HEK293 (cell line): ENCODE measurements around the gene SEMA7A.

Experiments
- CTCF ChIA-PET: fragments of 350-600 bp; formaldehyde crosslinking; extraction: SDS; loops from one replicate; lab custom pipeline; 2021; ENCODE audit warnings: antibody characterized with exemption; lab: Yijun Ruan, JAX
- POLR2A ChIA-PET: fragments of 300-600 bp; formaldehyde crosslinking; extraction: SDS; loops from one replicate; lab custom pipeline; 2020; ENCODE audit warnings: antibody characterized with exemption, inconsistent platforms; lab: Yijun Ruan, JAX
- H3K27ac ChIP-seq: fragments of 200-500 bp; sonication (Bioruptor generic); 2 replicates; pipeline ENCODE4 v1.5.1; 2014; ENCODE audit warnings: low read depth, low read length, control low read depth, inconsistent platforms; ENCODE audit errors: extremely low read depth
- H3K36me3 ChIP-seq, 2 experiments: fragments of 200-500 bp in 1 of 2; sonication (Bioruptor generic) in 1 of 2; 1 replicate in 1 of 2; 2 replicates in 1 of 2; pipeline ENCODE4 v1.5.1; 2014 to 2017; ENCODE audit warnings: inconsistent platforms in 2 of 2, low read length in 2 of 2; ENCODE audit not compliant: control insufficient read depth in 2 of 2, insufficient read depth in 1 of 2
- H3K4me1 ChIP-seq: fragments of 200-500 bp; sonication (Bioruptor generic); 2 replicates; pipeline ENCODE4 v1.5.1; 2014; ENCODE audit warnings: mild to moderate bottlenecking, low read length, inconsistent platforms; ENCODE audit not compliant: control insufficient read depth, insufficient read depth
- H3K4me3 ChIP-seq: 2 replicates; pipeline ENCODE4 v1.5.1; 2011; ENCODE audit warnings: low read depth, mild to moderate bottlenecking, control low read depth, low read length, moderate library complexity
- H3K9me3 ChIP-seq: fragments of 200-500 bp; sonication (Bioruptor generic); 2 replicates; pipeline ENCODE4 v1.5.1; 2014; ENCODE audit warnings: low read depth, low read length, inconsistent platforms; ENCODE audit not compliant: control insufficient read depth, insufficient read depth
- EGR2 ChIP-seq: fragments of 450-650 bp; formaldehyde crosslinking; IDR thresholded peaks from 2 replicates; pipeline ENCODE4 v1.5.1; 2016; ENCODE audit warnings: low read depth, missing biosample characterization, missing genetic modification characterization
- FEZF1 ChIP-seq: fragments of 450-650 bp; formaldehyde crosslinking; IDR thresholded peaks from 2 replicates; pipeline ENCODE4 v1.5.1; 2016; ENCODE audit warnings: missing biosample characterization, missing genetic modification characterization
- MEIS1 ChIP-seq: sonication (generic); formaldehyde crosslinking; IDR thresholded peaks from 2 replicates; pipeline ENCODE4 v1.8.1; 2022; ENCODE audit warnings: missing genetic modification reagents, mild to moderate bottlenecking, borderline replicate concordance
- ZBTB6 ChIP-seq: fragments of 450-650 bp; formaldehyde crosslinking; IDR thresholded peaks from 2 replicates; pipeline ENCODE4 v1.5.1; 2017; ENCODE audit warnings: missing biosample characterization, missing genetic modification characterization
- ZFHX2 ChIP-seq: fragments of 450-650 bp; formaldehyde crosslinking; conservative IDR thresholded peaks from 2 replicates; pipeline ENCODE4 v1.5.1; 2016; ENCODE audit warnings: missing biosample characterization, missing genetic modification characterization
- ZFP69B ChIP-seq: fragments of 450-650 bp; formaldehyde crosslinking; IDR thresholded peaks from 2 replicates; pipeline ENCODE4 v1.5.1; 2016; ENCODE audit warnings: missing biosample characterization, missing genetic modification characterization
- ZIC2 ChIP-seq: fragments of 450-650 bp; formaldehyde crosslinking; IDR thresholded peaks from 2 replicates; pipeline ENCODE4 v1.5.1; 2016; ENCODE audit warnings: missing biosample characterization, missing genetic modification characterization
- ZNF23 ChIP-seq: fragments of 450-650 bp; formaldehyde crosslinking; IDR thresholded peaks from 2 replicates; pipeline ENCODE4 v1.5.1; 2016; ENCODE audit warnings: missing biosample characterization, missing genetic modification characterization, borderline replicate concordance
- ZNF274 ChIP-seq, 2 experiments: fragments of 200-500 bp in 1 of 2; fragments of 450-650 bp in 1 of 2; sonication (Bioruptor generic) in 1 of 2; formaldehyde crosslinking in 1 of 2; IDR thresholded peaks; 2 replicates each; pipeline versions ENCODE4 v1.5.1 to v1.6.1; 2014 to 2016; ENCODE audit warnings: borderline replicate concordance in 1 of 2, inconsistent platforms in 1 of 2, low read length in 1 of 2, missing biosample characterization in 1 of 2, missing genetic modification characterization in 1 of 2
- ZNF391 ChIP-seq: fragments of 450-650 bp; formaldehyde crosslinking; IDR thresholded peaks from 2 replicates; pipeline ENCODE4 v1.5.1; 2016; ENCODE audit warnings: low read depth, missing biosample characterization, missing genetic modification characterization, borderline replicate concordance
- ZNF423 ChIP-seq: fragments of 450-650 bp; formaldehyde crosslinking; IDR thresholded peaks from 2 replicates; pipeline ENCODE4 v1.5.1; 2016; ENCODE audit warnings: missing biosample characterization, missing genetic modification characterization
- ZNF555 ChIP-seq: fragments of 450-650 bp; formaldehyde crosslinking; conservative IDR thresholded peaks from 2 replicates; pipeline ENCODE4 v1.5.1; 2017; ENCODE audit warnings: missing biosample characterization, mild to moderate bottlenecking, missing genetic modification characterization, inconsistent platforms
- ZNF623 ChIP-seq: fragments of 450-650 bp; formaldehyde crosslinking; IDR thresholded peaks from 2 replicates; pipeline ENCODE4 v1.5.1; 2016; ENCODE audit warnings: missing biosample characterization, missing genetic modification characterization
- ZNF654 ChIP-seq: fragments of 450-650 bp; formaldehyde crosslinking; IDR thresholded peaks from 2 replicates; pipeline ENCODE4 v1.5.1; 2016; ENCODE audit warnings: low read depth, missing biosample characterization, missing genetic modification characterization
- ZNF660 ChIP-seq: fragments of 450-650 bp; IDR thresholded peaks from 2 replicates; pipeline ENCODE4 v1.5.1; 2018; ENCODE audit warnings: missing biosample characterization, mild to moderate bottlenecking, missing genetic modification characterization
- ZNF701 ChIP-seq: fragments of 450-650 bp; formaldehyde crosslinking; IDR thresholded peaks from 2 replicates; pipeline ENCODE4 v1.5.1; 2016; ENCODE audit warnings: missing biosample characterization, missing genetic modification characterization
- ZNF791 ChIP-seq: fragments of 450-650 bp; formaldehyde crosslinking; IDR thresholded peaks from 2 replicates; pipeline ENCODE4 v1.5.1; 2016; ENCODE audit warnings: missing biosample characterization, missing genetic modification characterization
- ZSCAN16 ChIP-seq: fragments of 450-650 bp; formaldehyde crosslinking; IDR thresholded peaks from 2 replicates; pipeline ENCODE4 v1.5.1; 2016; ENCODE audit warnings: missing biosample characterization, missing genetic modification characterization
- ZXDB ChIP-seq: fragments of 450-650 bp; formaldehyde crosslinking; IDR thresholded peaks from 2 replicates; pipeline ENCODE4 v1.5.1; 2016; ENCODE audit warnings: missing biosample characterization, missing genetic modification characterization
- TF ChIP-seq, protein P1 (sequence below): fragments of 450-650 bp; formaldehyde crosslinking; IDR thresholded peaks from 2 replicates; pipeline ENCODE4 v1.5.1; 2016; ENCODE audit warnings: missing biosample characterization, missing genetic modification characterization
- TF ChIP-seq, protein P2 (sequence below): fragments of 450-650 bp; IDR thresholded peaks from 2 replicates; pipeline ENCODE4 v1.5.1; 2018; ENCODE audit warnings: missing biosample characterization, missing genetic modification characterization

SEMA7A gene

GRCh38 chr15:74403588-74403919 is 30.2 kb downstream of the SEMA7A start:
- ChIA-PET POLR2A (interaction anchor here (1.4 kb wide), 1 partner anchor 19 kb away, joined by 4 read pairs; no protein-coding TSS in a partner anchor), CTCF (interaction anchor here (1.3 kb wide), 1 partner anchor 8 kb away, joined by 3 read pairs; no protein-coding TSS in a partner anchor)
- Histone ChIP-seq H3K27ac (no peak overlapping the region), H3K9me3 (no peaks in the 10 kb centered on the region), H3K4me3 (no peak overlapping the region), H3K4me1 (no peaks in the 10 kb centered on the region), H3K36me3 (no peaks in the 10 kb centered on the region)
- TF ChIP-seq ZNF701 (tag by site-specific recombination) (no peak), ZIC2 (peak; percentile 27; the same call in 1 of the 2 replicates), ZFHX2 (peak; percentile 60), ZNF23 (tag by site-specific recombination) (no peak), EGR2 (tag by site-specific recombination) (peak; percentile 74; the same call in 1 of the 2 replicates)

DNA sequence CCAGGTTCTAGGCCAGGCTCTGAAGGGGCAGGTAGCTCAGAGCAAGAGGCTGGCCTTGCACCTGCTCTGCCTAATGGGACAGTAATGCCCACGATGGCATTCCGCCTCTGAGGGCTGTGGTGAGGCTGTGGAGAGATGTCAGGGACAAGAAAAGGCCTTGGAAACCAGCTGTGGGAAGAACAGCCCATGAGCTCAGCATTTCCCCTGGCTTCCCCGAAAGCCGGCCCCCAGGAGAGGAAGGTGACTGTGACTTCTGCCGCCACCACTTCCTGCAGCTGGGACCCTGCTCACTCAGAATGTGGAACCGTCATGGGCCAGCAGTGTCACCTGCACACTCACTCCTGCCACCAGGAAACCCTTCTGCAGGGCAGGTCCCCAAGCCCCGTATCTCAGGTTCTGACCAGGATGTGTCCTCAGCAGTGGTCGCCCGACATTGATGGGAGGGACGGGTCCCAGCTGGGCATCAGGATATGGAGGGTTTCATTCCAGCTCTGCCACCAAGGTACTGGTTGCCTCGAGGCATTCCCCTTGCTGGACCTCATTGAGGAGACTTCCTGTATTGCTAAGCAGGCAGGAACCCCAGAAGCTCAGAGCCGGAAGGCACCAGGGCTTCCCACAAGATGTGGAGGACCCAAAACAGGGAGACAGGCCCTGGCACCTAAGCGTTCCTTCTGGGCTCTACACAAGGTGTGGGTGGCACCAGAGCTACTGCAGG is 30.7 kb downstream of the SEMA7A start:
- no peak overlapping the region for H3K4me3 ChIP-seq
- H3K36me3 ChIP-seq: no peaks in the 10 kb centered on the region
- H3K27ac ChIP-seq: no peak overlapping the region
- no peaks in the 10 kb centered on the region for H3K9me3 ChIP-seq
- H3K4me1 ChIP-seq: no peaks in the 10 kb centered on the region
- POLR2A ChIA-PET: interaction anchor here (1.4 kb wide), 1 partner anchor 18 kb away, joined by 4 read pairs; no protein-coding TSS in a partner anchor
- CTCF ChIA-PET: interaction anchor here (1.1 to 1.3 kb wide), 2 partner anchors 7 to 20 kb away, joined by 3 to 5 read pairs; no protein-coding TSS in a partner anchor
- TF ChIP-seq FEZF1 (tag by site-specific recombination): no peak

DNA sequence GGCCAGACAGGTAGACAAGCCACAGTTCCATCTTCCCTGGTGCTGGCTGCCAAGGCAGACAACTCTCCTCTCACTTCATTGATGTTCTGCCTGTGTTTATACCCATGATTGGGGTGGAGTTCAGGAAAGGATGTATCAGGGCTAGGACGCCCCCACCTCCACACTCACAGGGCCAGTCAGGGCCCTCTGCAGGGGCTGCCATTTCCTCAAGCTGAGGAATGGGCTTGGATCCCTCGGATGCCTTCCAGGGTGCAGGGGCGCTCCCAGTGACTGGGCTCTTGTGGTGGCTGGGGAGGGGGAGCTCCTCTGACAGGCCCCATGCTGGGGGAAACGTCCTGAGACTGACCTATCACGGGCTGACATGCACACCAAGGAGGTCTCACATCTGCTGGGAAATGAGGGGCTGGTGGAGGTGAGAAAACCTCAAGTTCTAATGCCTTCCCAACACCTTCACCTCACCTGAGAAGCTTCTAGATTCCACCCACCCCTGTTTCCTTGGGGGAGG is 31.4 kb downstream of the SEMA7A start:
- Histone ChIP-seq H3K4me1 (no peaks in the 10 kb centered on the region), H3K4me3 (no peak overlapping the region)
- CTCF ChIA-PET: interaction anchor here (0.7 to 1.1 kb wide), 2 partner anchors 8 to 19 kb away, joined by 3 to 5 read pairs; no protein-coding TSS in a partner anchor

GRCh38 chr15:74400915-74401757 is 32.6 kb downstream of the SEMA7A start:
- no peaks in the 10 kb centered on the region for H3K4me1 ChIP-seq
- H3K27ac ChIP-seq: no peak overlapping the region
- no peak overlapping the region for H3K4me3 ChIP-seq
- ChIA-PET POLR2A (no interaction called here), CTCF (interaction anchor here (0.6 to 1.8 kb wide), 4 partner anchors 9 to 82 kb away, joined by 3 to 8 read pairs (median 6); no protein-coding TSS in a partner anchor)
- H3K9me3 ChIP-seq: no peaks in the 10 kb centered on the region
- H3K36me3 ChIP-seq: no peaks in the 10 kb centered on the region
- TF ChIP-seq ZSCAN16 (tag by site-specific recombination) (no peak), ZNF623 (tag by site-specific recombination) (no peak), ZNF423 (tag by site-specific recombination) (no peak), ZXDB (tag by site-specific recombination) (no peak), ZNF391 (no peak), ZNF654 (tag by site-specific recombination) (no peak), ZNF791 (tag by site-specific recombination) (no peak)
- TF ChIP-seq, protein P1, sequence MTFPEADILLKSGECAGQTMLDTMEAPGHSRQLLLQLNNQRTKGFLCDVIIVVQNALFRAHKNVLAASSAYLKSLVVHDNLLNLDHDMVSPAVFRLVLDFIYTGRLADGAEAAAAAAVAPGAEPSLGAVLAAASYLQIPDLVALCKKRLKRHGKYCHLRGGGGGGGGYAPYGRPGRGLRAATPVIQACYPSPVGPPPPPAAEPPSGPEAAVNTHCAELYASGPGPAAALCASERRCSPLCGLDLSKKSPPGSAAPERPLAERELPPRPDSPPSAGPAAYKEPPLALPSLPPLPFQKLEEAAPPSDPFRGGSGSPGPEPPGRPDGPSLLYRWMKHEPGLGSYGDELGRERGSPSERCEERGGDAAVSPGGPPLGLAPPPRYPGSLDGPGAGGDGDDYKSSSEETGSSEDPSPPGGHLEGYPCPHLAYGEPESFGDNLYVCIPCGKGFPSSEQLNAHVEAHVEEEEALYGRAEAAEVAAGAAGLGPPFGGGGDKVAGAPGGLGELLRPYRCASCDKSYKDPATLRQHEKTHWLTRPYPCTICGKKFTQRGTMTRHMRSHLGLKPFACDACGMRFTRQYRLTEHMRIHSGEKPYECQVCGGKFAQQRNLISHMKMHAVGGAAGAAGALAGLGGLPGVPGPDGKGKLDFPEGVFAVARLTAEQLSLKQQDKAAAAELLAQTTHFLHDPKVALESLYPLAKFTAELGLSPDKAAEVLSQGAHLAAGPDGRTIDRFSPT (tag by site-specific recombination): no peak

More for the DNA sequence above, 31.4 kb downstream of the SEMA7A start:
- POLR2A ChIA-PET: interaction anchor here (1.4 kb wide), 1 partner anchor 17 kb away, joined by 4 read pairs; no protein-coding TSS in a partner anchor
- no peaks in the 10 kb centered on the region for H3K36me3 ChIP-seq
- TF ChIP-seq ZNF660 (tag by site-specific recombination) (no peak), MEIS1 (CRISPR knock-in tag) (no peak), ZFP69B (tag by site-specific recombination) (no peak), ZNF555 (no peak), ZNF274 (IDR thresholded peaks at IDR 0.05; ENCODE audit: low read length) (no peak), ZNF274 (tag by site-specific recombination; IDR thresholded peaks at IDR 0.05; ENCODE audit: borderline replicate concordance) (no peak), ZBTB6 (tag by site-specific recombination) (no peak)
- TF ChIP-seq, protein P2, sequence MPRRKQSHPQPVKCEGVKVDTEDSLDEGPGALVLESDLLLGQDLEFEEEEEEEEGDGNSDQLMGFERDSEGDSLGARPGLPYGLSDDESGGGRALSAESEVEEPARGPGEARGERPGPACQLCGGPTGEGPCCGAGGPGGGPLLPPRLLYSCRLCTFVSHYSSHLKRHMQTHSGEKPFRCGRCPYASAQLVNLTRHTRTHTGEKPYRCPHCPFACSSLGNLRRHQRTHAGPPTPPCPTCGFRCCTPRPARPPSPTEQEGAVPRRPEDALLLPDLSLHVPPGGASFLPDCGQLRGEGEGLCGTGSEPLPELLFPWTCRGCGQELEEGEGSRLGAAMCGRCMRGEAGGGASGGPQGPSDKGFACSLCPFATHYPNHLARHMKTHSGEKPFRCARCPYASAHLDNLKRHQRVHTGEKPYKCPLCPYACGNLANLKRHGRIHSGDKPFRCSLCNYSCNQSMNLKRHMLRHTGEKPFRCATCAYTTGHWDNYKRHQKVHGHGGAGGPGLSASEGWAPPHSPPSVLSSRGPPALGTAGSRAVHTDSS (tag by site-specific recombination): no peak
- no peaks in the 10 kb centered on the region for H3K9me3 ChIP-seq
- no peak overlapping the region for H3K27ac ChIP-seq
